Superior temporal gyrus (tissue), 1 donor: ENCODE measurements around the gene TMEM107.

Experiments
- DNase-seq: peaks from one replicate; pipeline ENCODE4 v3.0.0-alpha.2; 2016; ENCODE audit errors: extremely low spot score

The TMEM107 gene

GRCh38 chr17:8162233-8162996, 13.8 kb downstream of the TMEM107 start, which contains the start of gene VAMP2:
Gene VAMP2 (minus strand): TSS chr17:8162948. CDS start chr17:8162879, 69 bp downstream.
- peak; percentile 73 for DNase-seq

GRCh38 chr17:8161289-8162232, 14.6 kb downstream of the TMEM107 start:
- no peak for DNase-seq

GRCh38 chr17:8160741-8161221, 15.4 kb downstream of the TMEM107 start:
- no peak for DNase-seq

- DNase-seq: no peak
These were observed 16.0 kb downstream of the TMEM107 start for GRCh38 chr17:8160224-8160577.

- DNase-seq: no peak
These were observed 16.5 kb downstream of the TMEM107 start for GRCh38 chr17:8159459-8160223.

GRCh38 chr17:8159032-8159400, 17.2 kb downstream of the TMEM107 start:
- DNase-seq: no peak

GRCh38 chr17:8158267-8159031, 17.7 kb downstream of the TMEM107 start:
- DNase-seq: peak; percentile 98

GRCh38 chr17:8156246-8156992, 19.8 kb downstream of the TMEM107 start:
- DNase-seq: peak; percentile 100

- no peak for DNase-seq
These were observed 20.3 kb downstream of the TMEM107 start for GRCh38 chr17:8155996-8156245.

- DNase-seq: peak; percentile 56
These were observed 20.8 kb downstream of the TMEM107 start for GRCh38 chr17:8155231-8155995.

GRCh38 chr17:8154608-8155155, 21.5 kb downstream of the TMEM107 start:
- DNase-seq: no peak

- DNase-seq: peak; percentile 94
These were observed 22.1 kb downstream of the TMEM107 start for GRCh38 chr17:8153957-8154607.

- peak; percentile 83 for DNase-seq
These were observed 22.6 kb downstream of the TMEM107 start for GRCh38 chr17:8153525-8153956.

- DNase-seq: no peak
These were observed 23.1 kb downstream of the TMEM107 start for GRCh38 chr17:8153031-8153451.

GRCh38 chr17:8152112-8152775, 23.9 kb downstream of the TMEM107 start, which contains the start of gene PER1:
Gene PER1 (minus strand): TSS chr17:8152404. CDS start chr17:8150706, 1,698 bp downstream.
- peak; percentile 96 for DNase-seq

GRCh38 chr17:8151641-8152111, 24.5 kb downstream of the TMEM107 start:
- DNase-seq: peak; percentile 71

GRCh38 chr17:8151120-8151640, 25.0 kb downstream of the TMEM107 start:
- peak; percentile 78 for DNase-seq
